H9 (cell line): Measurements from ENCODE around the gene HOXB6. TPM values are rescaled to one million over a fixed set of nuclear protein-coding genes. Genes with fewer than 3 reads are reported as not detected.

Source experiments
- DNase-seq: peaks from one replicate; pipeline ENCODE4 v3.0.0-alpha.2; 2017
- H2AFZ ChIP-seq: one replicate; pipeline ENCODE4 v1.6.1; 2013; ENCODE audit warnings: mild to moderate bottlenecking, low read length, control low read depth, moderate library complexity
- H2AK5ac ChIP-seq: 2 replicates; pipeline ENCODE4 v1.6.1; 2013; ENCODE audit warnings: low read length, control low read depth, mixed read lengths; ENCODE audit not compliant: insufficient read length
- H2BK120ac ChIP-seq: one replicate; pipeline ENCODE4 v1.6.1; 2013; ENCODE audit warnings: low read depth, mild to moderate bottlenecking, low read length, control low read depth, inconsistent platforms; ENCODE audit not compliant: poor library complexity, severe bottlenecking
- H2BK12ac ChIP-seq: 2 replicates; pipeline ENCODE4 v1.6.1; 2013; ENCODE audit warnings: low read length, control low read depth, mixed read lengths, low read depth; ENCODE audit not compliant: insufficient read length
- H2BK15ac ChIP-seq: 2 replicates; pipeline ENCODE4 v1.6.1; 2013; ENCODE audit warnings: low read depth, low read length, control low read depth
- H2BK20ac ChIP-seq: one replicate; pipeline ENCODE4 v1.6.1; 2013; ENCODE audit warnings: low read depth, mild to moderate bottlenecking, low read length, control low read depth, inconsistent platforms; ENCODE audit not compliant: poor library complexity, severe bottlenecking
- H2BK5ac ChIP-seq: 2 replicates; pipeline ENCODE4 v1.6.1; 2013; ENCODE audit warnings: low read length, control low read depth, mixed read lengths; ENCODE audit not compliant: insufficient read length
- H3K14ac ChIP-seq: 2 replicates; pipeline ENCODE4 v1.6.1; 2013; ENCODE audit warnings: low read length, control low read depth; ENCODE audit not compliant: insufficient read depth
- H3K18ac ChIP-seq: 2 replicates; pipeline ENCODE4 v1.6.1; 2013; ENCODE audit warnings: low read depth, mild to moderate bottlenecking, mixed read lengths, low read length, control low read depth; ENCODE audit not compliant: insufficient read length
- H3K23ac ChIP-seq: 2 replicates; pipeline ENCODE4 v1.6.1; 2013; ENCODE audit warnings: low read length, control low read depth, mixed read lengths, low read depth; ENCODE audit not compliant: insufficient read length
- H3K23me2 ChIP-seq: 2 replicates; pipeline ENCODE4 v1.6.1; 2013; ENCODE audit warnings: low read depth, mild to moderate bottlenecking, mixed read lengths, low read length, control low read depth; ENCODE audit not compliant: insufficient read length, poor library complexity, severe bottlenecking
- H3K27ac ChIP-seq: 2 replicates; pipeline ENCODE4 v1.5.1; 2013; ENCODE audit warnings: low read length, control low read depth, mixed read lengths, low read depth; ENCODE audit not compliant: insufficient read length
- H3K27me3 ChIP-seq: 2 replicates; pipeline ENCODE4 v1.6.1; 2013; ENCODE audit warnings: low read length, control low read depth, inconsistent platforms; ENCODE audit not compliant: insufficient read depth
- H3K4ac ChIP-seq: 2 replicates; pipeline ENCODE4 v1.6.1; 2013; ENCODE audit warnings: low read depth, mild to moderate bottlenecking, control low read depth, inconsistent platforms, low read length, moderate library complexity
- H3K4me1 ChIP-seq: 2 replicates; pipeline ENCODE4 v1.6.1; 2013; ENCODE audit warnings: low read length, control low read depth, inconsistent platforms; ENCODE audit not compliant: insufficient read depth
- H3K4me2 ChIP-seq: 2 replicates; pipeline ENCODE4 v1.6.1; 2013; ENCODE audit warnings: low read length, control low read depth, mixed read lengths; ENCODE audit not compliant: insufficient read length, insufficient read depth
- H3K56ac ChIP-seq: 2 replicates; pipeline ENCODE4 v1.6.1; 2013; ENCODE audit warnings: low read depth, mild to moderate bottlenecking, mixed read lengths, low read length, control low read depth; ENCODE audit not compliant: insufficient read length
- H3K79me1 ChIP-seq: 2 replicates; pipeline ENCODE4 v1.6.1; 2013; ENCODE audit warnings: low read depth, mild to moderate bottlenecking, moderate library complexity, low read length, control low read depth, inconsistent platforms; ENCODE audit not compliant: insufficient read depth, poor library complexity, severe bottlenecking
- H3K79me2 ChIP-seq: 2 replicates; pipeline ENCODE4 v1.6.1; 2013; ENCODE audit warnings: low read length, control low read depth, inconsistent platforms; ENCODE audit not compliant: insufficient read depth
- H3K9ac ChIP-seq: 2 replicates; pipeline ENCODE4 v1.6.1; 2013; ENCODE audit warnings: low read length, control low read depth, mixed read lengths; ENCODE audit not compliant: insufficient read length; ENCODE audit errors: extremely low read depth
- H3K9me3 ChIP-seq: one replicate; pipeline ENCODE4 v1.6.1; 2013; ENCODE audit warnings: low read depth, low read length, inconsistent platforms; ENCODE audit not compliant: control insufficient read depth
- H3T11ph ChIP-seq: one replicate; pipeline ENCODE4 v1.6.1; 2013; ENCODE audit warnings: mild to moderate bottlenecking, low read length, control low read depth, inconsistent platforms
- H4K20me1 ChIP-seq: one replicate; pipeline ENCODE4 v1.6.1; 2013; ENCODE audit not compliant: control insufficient read depth, insufficient read length, insufficient read depth
- H4K5ac ChIP-seq: 2 replicates; pipeline ENCODE4 v1.6.1; 2013; ENCODE audit warnings: low read depth, mild to moderate bottlenecking, mixed read lengths, low read length, control low read depth; ENCODE audit not compliant: insufficient read length
- H4K8ac ChIP-seq: replicated peaks from 2 replicates; pipeline ENCODE4 v1.6.1; 2013; ENCODE audit warnings: low read length, control low read depth, mixed read lengths, low read depth; ENCODE audit not compliant: insufficient read length
- H4K91ac ChIP-seq: 2 replicates; pipeline ENCODE4 v1.6.1; 2013; ENCODE audit warnings: low read depth, mild to moderate bottlenecking, moderate library complexity, mixed read lengths, low read length, control low read depth; ENCODE audit not compliant: insufficient read length
- H3K27ac Mint-ChIP-seq, 3 experiments: 2 replicates in 2 of 3; 3 replicates in 1 of 3; pipeline ENCODE4 v1.8.0; 2020 to 2021; ENCODE audit warnings: mixed read lengths in 3 of 3, mild to moderate bottlenecking in 1 of 3, moderate library complexity in 1 of 3
- H3K27me3 Mint-ChIP-seq: 2 replicates; pipeline ENCODE4 v1.8.0; 2021; ENCODE audit warnings: low read depth, mild to moderate bottlenecking, moderate library complexity, mixed read lengths
- H3K36me3 Mint-ChIP-seq, 3 experiments: 2 replicates in 2 of 3; 3 replicates in 1 of 3; pipeline ENCODE4 v1.8.0; 2020 to 2021; ENCODE audit warnings: low read depth in 3 of 3, mixed read lengths in 3 of 3; ENCODE audit not compliant: insufficient read depth in 1 of 3
- H3K4me1 Mint-ChIP-seq, 2 experiments: 2 replicates each; pipeline ENCODE4 v1.8.0; 2020; ENCODE audit warnings: mixed read lengths in 2 of 2
- H3K4me3 Mint-ChIP-seq, 2 experiments: 2 replicates in 1 of 2; 3 replicates in 1 of 2; pipeline ENCODE4 v1.8.0; 2020 to 2021; ENCODE audit warnings: mild to moderate bottlenecking in 2 of 2, mixed read lengths in 2 of 2, moderate library complexity in 1 of 2
- H3K9me3 Mint-ChIP-seq, 2 experiments: 2 replicates in 1 of 2; 3 replicates in 1 of 2; pipeline ENCODE4 v1.8.0; 2020; ENCODE audit warnings: mild to moderate bottlenecking in 2 of 2, mixed read lengths in 2 of 2, moderate library complexity in 1 of 2
- CTCF ChIP-seq: fragments of 200-600 bp; sonication (generic); conservative IDR thresholded peaks from 3 replicates; pipeline ENCODE4 v1.8.0; 2021; ENCODE audit warnings: antibody characterized with exemption, mild to moderate bottlenecking
- WGBS: extraction: QIAGEN DNeasy Blood & Tissue Kit; methylation state at CpG from one replicate; pipeline ENCODE4 v1.1.7; 2013; ENCODE audit warnings: missing lambda C conversion rate, low lambda C conversion rate, mixed read lengths; ENCODE audit not compliant: insufficient read length; ENCODE audit errors: extremely low coverage; 5-methylcytosine and 5-hydroxymethylcytosine counted together
- total RNA-seq: library from RNA; stranded (reverse); gene quantifications from 2 replicates; pipeline ENCODE4 v1.2.1, GENCODE V29; 2021

Gene HOXB6
- total RNA-seq, 1 experiment from 2014 or later = not detected

GRCh38 chr17:48615963-48616716 is 11.4 kb upstream of the HOXB6 start:
- H4K91ac ChIP-seq = no peak overlapping the region
- H3K27me3 ChIP-seq = peaks cover 97% of the 10 kb centered on the region
- no peak overlapping the region for H3K18ac ChIP-seq
- no CpG with 5 or more reads among the region's 17 CpGs for WGBS
- H3K79me2 ChIP-seq = no peaks in the 10 kb centered on the region
- no peak overlapping the region for H2BK15ac ChIP-seq
- TF ChIP-seq CTCF = no peak
- Mint-ChIP-seq H3K36me3 (no peaks in the 10 kb centered on the region; a peak in 1 of 7 replicates), H3K4me3 (no peak overlapping the region), H3K27me3 (peaks cover 100% of the 10 kb centered on the region), H3K4me1 (peaks cover 8 to 30% of the 10 kb centered on the region in 2 experiments), H3K9me3 (peaks cover 2 to 25% of the 10 kb centered on the region in 2 experiments; a peak in 3 of 5 replicates), H3K27ac (no peak overlapping the region)
- H4K8ac ChIP-seq = no peak overlapping the region
- no peaks in the 10 kb centered on the region for H3K23me2 ChIP-seq
- no peak overlapping the region for H3K14ac ChIP-seq
- H3K4me2 ChIP-seq = no peak overlapping the region
- H3K4me1 ChIP-seq = no peaks in the 10 kb centered on the region
- no peaks in the 10 kb centered on the region for H4K20me1 ChIP-seq
- H3K23ac ChIP-seq = no peak overlapping the region
- no peak for DNase-seq
- H3K4ac ChIP-seq = no peak overlapping the region
- no peak overlapping the region for H3T11ph ChIP-seq
- no peak overlapping the region for H2AK5ac ChIP-seq
- no peak overlapping the region for H2AFZ ChIP-seq
- no peak overlapping the region for H2BK120ac ChIP-seq
- no peak overlapping the region for H2BK5ac ChIP-seq
- no peak overlapping the region for H3K9ac ChIP-seq
- no peaks in the 10 kb centered on the region for H3K79me1 ChIP-seq
- H3K9me3 ChIP-seq = no peaks in the 10 kb centered on the region
- H3K56ac ChIP-seq = no peak overlapping the region
- H4K5ac ChIP-seq = no peak overlapping the region
- no peak overlapping the region for H2BK20ac ChIP-seq
- no peak overlapping the region for H3K27ac ChIP-seq
- no peak overlapping the region for H2BK12ac ChIP-seq
